Measurements from ENCODE around the gene DNAJC5.

GRCh38 chr20:63944078-63944941 is 49.4 kb downstream of the DNAJC5 start:
- no peak for TF ChIP-seq POLR2A (IDR thresholded peaks at IDR 0.05; ENCODE audit: low read length)
- no peak for TF ChIP-seq GATA1 (IDR thresholded peaks at IDR 0.05; ENCODE audit: low read depth, low read length)
